ENCODE results near the gene RGPD5.
"Not testable (repeated sequence)": the region's sequence is repeated elsewhere in the genome, so short reads cannot be mapped to it uniquely, and the experiment has no call there.

RGPD5 gene

GRCh38 chr2:109794074-109794737 lies at the start of gene RGPD5:
Gene RGPD5, plus strand, starts transcription at chr2:109794305. Its CDS starts 161 bp downstream, at chr2:109794466.
- DNase-seq (ENCODE audit: low read depth in 2 of 2), result not testable (repeated sequence)

DNA sequence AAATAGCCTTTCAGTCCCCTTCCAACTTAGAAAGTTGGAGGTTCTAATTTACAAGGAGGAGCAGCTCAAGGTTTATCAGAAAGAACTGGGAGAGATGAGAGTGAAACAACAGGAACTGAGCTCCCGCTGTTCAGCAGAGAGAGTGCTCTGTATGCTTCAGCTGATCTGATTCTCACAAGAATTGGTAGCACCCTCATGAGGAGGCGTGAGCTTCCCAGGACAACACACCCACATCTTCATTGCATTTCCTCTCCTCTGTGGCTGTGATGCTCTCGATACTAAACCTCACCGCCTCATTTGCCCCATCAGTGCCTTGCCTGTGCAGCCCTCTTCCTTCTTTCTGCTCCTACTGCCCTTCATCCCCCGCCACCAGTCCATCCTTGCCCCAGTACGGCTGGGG lies 42.5 kb upstream of the RGPD5 start:
- DNase-seq (ENCODE audit: low read depth in 2 of 2), result not testable (repeated sequence)

- not testable (repeated sequence) for DNase-seq (ENCODE audit: low read depth in 2 of 2)
Measured at GRCh38 chr2:109757163-109757824, 36.8 kb upstream of the RGPD5 start.

DNA sequence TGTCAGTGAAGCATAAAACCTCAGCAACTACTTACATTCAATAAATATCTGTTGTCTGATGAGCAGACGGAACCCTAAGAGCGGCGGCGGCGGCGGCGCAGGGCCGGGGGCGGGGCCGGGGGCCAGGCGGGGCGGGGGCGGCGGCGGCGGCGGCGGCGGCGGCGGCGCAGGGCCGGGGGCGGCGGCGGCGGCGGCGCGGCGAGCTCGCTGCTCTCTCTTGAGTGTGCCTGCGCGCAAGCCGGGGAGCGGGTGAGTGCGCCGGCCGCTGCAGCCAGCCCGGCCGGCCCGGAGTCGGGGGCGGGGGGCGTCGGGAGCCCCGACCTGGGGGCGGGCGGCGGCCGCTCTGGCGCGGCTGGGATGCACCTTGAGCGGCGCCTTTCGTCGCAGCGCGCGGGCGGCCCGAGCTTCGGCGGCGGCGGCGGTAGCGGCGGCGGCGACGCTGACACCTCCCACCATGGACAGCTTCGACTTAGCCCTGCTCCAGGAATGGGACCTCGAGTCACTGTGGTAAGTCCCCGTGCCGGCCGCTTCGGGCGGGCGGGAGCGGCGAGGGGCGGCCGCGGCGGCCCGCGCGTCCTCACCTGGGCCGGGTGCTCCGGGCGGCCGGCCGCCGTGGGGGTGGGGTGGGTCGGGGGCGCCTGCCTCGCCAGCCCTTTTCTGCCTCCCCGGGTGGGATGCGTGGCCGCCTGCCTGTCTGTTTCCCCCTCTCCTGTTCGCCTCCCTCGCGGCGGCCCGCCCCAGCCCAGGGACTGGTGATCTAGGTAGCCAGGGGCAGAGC lies 33.7 kb upstream of the RGPD5 start:
- DNase-seq (ENCODE audit: low read depth in 2 of 2), result not testable (repeated sequence)

DNA sequence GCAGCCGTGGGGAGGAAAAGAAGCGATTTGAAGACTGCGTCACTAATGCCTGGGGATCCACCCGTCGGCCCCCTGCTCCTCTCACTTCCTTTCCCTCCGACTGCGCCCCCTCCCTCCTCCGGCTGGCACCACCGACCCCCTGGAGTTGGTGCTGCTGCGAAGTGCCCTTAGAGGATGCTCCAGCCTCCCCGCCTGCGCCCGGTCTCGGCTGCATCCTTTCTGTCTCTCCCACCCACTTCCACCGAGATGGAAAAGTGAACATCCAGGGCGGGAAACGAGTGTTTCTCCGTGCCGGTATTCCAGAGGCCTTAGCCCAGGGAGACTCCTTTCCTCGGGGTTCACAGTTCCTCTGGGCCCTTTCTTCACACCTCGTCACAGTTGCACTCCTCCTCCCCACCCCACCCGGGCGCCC lies 33.1 kb upstream of the RGPD5 start:
- DNase-seq (ENCODE audit: low read depth in 2 of 2), result not testable (repeated sequence)

DNA sequence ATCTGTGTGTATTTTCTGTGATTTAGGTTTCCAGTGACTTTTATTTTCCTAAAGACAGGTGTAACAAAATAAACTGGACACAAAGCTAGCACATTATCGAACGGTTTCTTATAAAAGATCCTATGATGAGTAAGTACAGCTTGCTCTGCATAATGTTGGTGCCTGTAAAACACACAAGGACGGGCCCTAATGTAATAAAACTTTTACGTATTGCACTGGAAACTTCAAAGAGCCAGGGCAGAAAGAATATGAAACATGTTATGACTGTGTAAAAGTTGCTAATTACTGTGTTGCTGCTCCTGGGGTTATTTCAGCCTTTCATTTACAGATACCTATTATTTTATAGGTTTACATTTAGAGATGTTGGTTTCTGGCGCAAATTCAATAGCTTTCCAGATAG lies 32.1 kb upstream of the RGPD5 start:
- not testable (repeated sequence) for DNase-seq (ENCODE audit: low read depth in 2 of 2)

DNA sequence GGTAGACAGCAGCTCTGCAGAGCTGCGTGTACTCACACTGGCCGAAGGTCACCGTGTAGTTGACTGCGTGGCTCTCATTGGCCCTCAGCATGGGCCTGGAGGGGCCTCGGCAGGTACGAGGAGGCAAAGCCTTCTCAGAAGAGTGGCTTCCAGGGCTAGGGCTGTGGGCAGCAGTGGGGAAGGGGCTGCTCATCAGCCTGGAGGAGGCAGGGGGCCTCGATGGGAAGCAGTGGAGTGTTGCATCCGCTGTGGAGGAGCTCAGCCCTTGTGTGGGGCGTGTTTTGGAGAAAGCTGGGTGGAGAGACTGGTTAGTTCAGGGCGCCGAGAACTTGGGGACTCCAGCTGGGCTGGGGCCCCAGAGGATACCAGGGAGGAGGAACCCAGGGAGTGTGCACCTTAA lies 28.0 kb upstream of the RGPD5 start:
- DNase-seq (ENCODE audit: low read depth in 2 of 2), result not testable (repeated sequence)

GRCh38 chr2:109766886-109767578 lies 27.1 kb upstream of the RGPD5 start:
- not testable (repeated sequence) for DNase-seq (ENCODE audit: low read depth in 2 of 2)

DNA sequence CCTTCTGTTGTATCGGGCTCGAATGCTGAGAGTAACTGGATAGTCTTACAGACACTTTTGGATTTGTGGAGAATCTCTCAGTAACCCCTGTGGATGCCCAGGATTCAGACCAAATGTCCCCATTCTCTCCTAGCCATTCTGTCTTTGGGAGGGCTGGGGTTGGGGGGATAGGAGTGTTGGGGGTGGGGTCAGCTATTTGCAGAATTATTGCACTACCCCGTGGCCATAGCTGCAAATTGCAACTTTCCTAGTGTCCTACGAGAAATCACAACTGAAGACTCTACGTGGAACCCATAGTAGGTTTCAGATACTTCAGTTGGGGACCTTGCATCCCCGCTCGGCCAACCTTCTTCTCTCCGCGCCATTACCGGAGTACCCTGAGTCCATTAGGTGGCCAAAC lies 25.2 kb upstream of the RGPD5 start:
- DNase-seq (ENCODE audit: low read depth in 2 of 2), result not testable (repeated sequence)

- not testable (repeated sequence) for DNase-seq (ENCODE audit: low read depth in 2 of 2)
Measured at GRCh38 chr2:109779118-109779517, 15.0 kb upstream of the RGPD5 start.

DNA sequence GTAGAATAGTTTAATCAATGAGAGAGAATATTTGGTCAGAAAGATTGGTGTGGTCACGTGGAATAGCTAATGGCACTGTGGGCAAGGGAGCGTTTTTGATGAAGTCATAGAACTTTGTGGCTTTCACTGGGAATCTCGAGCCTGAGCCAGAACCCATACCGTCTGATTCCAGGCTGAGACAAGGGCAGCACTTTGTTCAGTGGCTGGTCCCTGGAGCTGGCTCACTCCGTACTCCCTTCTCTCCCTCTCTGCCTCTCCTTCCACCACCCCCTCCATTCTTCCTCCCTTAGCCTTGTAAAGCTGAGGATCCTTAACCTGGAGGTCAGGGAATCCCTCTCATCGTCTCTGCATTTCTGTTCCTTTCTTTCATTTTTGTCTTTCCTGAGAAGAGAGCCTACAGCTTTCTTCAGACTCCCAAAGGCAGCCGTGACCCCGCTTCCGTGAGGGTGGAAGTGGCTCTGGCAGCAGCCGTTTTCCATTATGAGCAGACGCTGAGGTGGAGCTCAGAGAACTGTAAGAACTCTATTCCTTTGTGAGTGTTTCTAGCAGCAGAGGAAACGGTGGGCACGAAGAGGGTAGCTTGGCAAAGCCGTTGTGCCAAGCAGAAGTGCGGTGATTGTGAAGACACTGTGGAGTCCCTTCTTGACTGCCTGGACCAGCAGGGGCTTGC lies 12.8 kb upstream of the RGPD5 start:
- DNase-seq (ENCODE audit: low read depth in 2 of 2), result not testable (repeated sequence)

DNA sequence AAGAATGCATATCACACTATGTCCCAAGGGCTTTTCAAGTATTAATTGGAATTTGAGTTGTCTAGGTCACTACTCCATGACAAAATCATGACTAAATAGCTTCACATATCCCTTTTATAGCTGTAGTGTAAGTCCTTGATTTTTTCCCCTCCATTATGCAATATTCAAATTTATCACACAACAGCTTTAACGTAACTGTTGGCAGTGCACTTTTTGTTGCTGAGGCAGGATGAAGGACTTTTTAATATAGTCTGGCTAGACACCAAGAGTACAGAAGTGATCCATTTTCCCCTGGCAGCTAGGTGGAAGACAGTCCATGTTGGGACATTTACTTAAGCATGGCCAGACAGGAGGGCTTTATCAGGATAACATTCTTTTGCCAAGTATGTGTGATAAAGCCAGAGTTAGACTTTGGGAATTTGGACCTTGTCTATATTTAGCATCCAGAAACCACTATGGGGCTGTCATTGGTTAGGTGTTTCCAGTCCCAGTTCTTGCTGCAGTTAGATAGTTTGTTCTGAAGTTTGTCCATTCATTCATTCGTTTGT lies 11.6 kb upstream of the RGPD5 start:
- not testable (repeated sequence) for DNase-seq (ENCODE audit: low read depth in 2 of 2)

- DNase-seq (ENCODE audit: low read depth in 2 of 2), result not testable (repeated sequence)
Measured at GRCh38 chr2:109791530-109792279, 2.4 kb upstream of the RGPD5 start.

- not testable (repeated sequence) for DNase-seq (ENCODE audit: low read depth in 2 of 2)
Measured at GRCh38 chr2:109792659-109793058, 1.4 kb upstream of the RGPD5 start.

GRCh38 chr2:109871129-109871751 lies 77.1 kb downstream of the RGPD5 start:
- DNase-seq (ENCODE audit: low read depth in 2 of 2), result not testable (repeated sequence)

- DNase-seq (ENCODE audit: low read depth in 2 of 2), result not testable (repeated sequence)
Measured at GRCh38 chr2:109876625-109877024, 82.5 kb downstream of the RGPD5 start.

GRCh38 chr2:109882112-109882511 lies 88.0 kb downstream of the RGPD5 start:
- DNase-seq (ENCODE audit: low read depth in 2 of 2), result not testable (repeated sequence)

DNA sequence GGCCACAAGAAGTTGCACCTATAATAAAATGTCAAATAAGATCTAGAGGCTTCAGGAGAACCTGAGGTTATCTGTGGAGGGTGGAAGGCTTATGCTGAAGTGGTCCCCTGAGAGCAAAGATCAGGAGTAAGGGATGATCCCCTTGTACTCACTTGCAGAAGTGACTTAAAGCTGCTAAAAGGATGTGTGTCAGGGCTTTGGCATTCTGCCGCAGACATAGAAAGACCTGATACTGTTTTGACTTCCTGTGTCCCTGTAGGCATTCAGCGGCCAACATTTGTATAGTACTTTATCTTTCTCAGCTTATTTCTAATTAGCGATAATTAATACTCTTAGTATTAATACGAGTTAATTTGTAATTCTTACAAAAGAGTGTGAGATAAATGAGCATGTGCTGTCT lies 94.3 kb downstream of the RGPD5 start:
- not testable (repeated sequence) for DNase-seq (ENCODE audit: low read depth in 2 of 2)

DNA sequence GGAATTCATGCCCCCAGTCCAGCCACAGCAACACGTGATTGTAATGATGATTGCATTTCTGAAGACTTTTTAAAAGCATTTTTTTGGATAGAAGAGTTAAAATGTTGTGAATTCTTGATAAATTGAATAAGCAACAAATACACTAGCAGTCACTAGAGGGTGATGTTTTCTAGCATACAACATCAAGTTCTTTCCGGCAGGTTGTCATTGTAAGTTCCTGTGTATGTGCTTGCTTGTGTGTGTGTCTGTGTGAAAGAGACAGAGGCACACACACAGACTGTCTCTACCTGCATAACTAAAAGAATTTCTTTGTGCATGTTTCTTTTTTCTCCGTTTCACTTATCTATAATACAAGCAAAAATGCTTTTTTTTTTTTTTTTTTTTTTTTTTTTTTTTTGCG lies 95.8 kb downstream of the RGPD5 start:
- DNase-seq (ENCODE audit: low read depth in 2 of 2), result not testable (repeated sequence)

DNA sequence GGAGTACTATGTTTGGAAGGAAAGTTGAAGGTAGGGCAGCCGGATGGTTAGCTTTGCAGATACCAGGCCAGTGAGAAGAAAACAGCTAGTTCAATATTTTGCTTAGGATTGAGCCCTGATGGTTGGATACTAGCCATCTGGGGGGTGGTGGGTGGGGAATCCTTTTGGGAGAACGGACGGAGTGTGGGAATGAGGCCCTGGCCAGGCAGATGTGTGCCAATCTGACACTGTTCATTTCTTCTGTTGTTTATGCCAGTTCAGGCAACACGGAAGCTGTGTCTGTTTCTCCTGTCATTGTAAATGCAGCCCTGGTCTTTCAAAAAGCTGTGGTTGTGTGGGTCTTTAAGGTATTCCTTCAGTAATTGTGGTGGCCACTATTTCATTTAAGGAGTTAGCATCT lies 96.9 kb downstream of the RGPD5 start:
- not testable (repeated sequence) for DNase-seq (ENCODE audit: low read depth in 2 of 2)

Data from stimulated activated CD4-positive, alpha-beta T cell treated with anti-CD3 and anti-CD28 coated beads, Interleukin-12 subunit alpha, Interleukin-12 subunit beta, amount 100 ng/mL, for 24 hours (primary cell).